Fibroblast of lung (primary cell): Measurements from ENCODE around the gene RAB3GAP1. TPM values are rescaled to one million over a fixed set of nuclear protein-coding genes. Genes with fewer than 3 reads are reported as not detected.
"Not testable (repeated sequence)": the region's sequence is repeated elsewhere in the genome, so short reads cannot be mapped to it uniquely, and the experiment has no call there.

Experiments used
- DNase-seq, 2 donors: peaks; one replicate each; pipeline versions ENCODE4 v3.0.0 to v3.0.0-alpha.2; 2010; ENCODE audit warnings: low read depth in 2 of 2
- H2AFZ ChIP-seq: 2 replicates; pipeline ENCODE4 v1.5.1; 2012; ENCODE audit warnings: low read length, control low read depth, inconsistent platforms
- H3K27ac ChIP-seq: 2 replicates; pipeline ENCODE4 v1.5.1; 2011; ENCODE audit warnings: low read length, control low read depth; ENCODE audit not compliant: insufficient read depth
- H3K27me3 ChIP-seq: 2 replicates; pipeline ENCODE4 v1.5.1; 2011; ENCODE audit warnings: mild to moderate bottlenecking, low read length; ENCODE audit not compliant: control insufficient read depth, insufficient read depth
- H3K36me3 ChIP-seq: 2 replicates; pipeline ENCODE4 v1.5.1; 2011; ENCODE audit warnings: low read length; ENCODE audit not compliant: control insufficient read depth, insufficient read depth
- H3K4me1 ChIP-seq: 2 replicates; pipeline ENCODE4 v1.5.1; 2011; ENCODE audit warnings: low read length; ENCODE audit not compliant: control insufficient read depth, insufficient read depth; ENCODE audit errors: extremely low read depth
- H3K4me2 ChIP-seq: 2 replicates; pipeline ENCODE4 v1.5.1; 2011; ENCODE audit warnings: low read length, control low read depth; ENCODE audit not compliant: insufficient read depth; ENCODE audit errors: extremely low read depth
- H3K4me3 ChIP-seq, 4 experiments: fragments of 200-600 bp in 1 of 4; sonication (generic) in 1 of 4; replicated peaks in 1 of 4; 2 replicates each; pipeline ENCODE4 v1.5.1; 2011 to 2016; ENCODE audit warnings: low read length in 4 of 4, low read depth in 3 of 4, mild to moderate bottlenecking in 3 of 4, control low read depth in 2 of 4, inconsistent platforms in 1 of 4, mixed read lengths in 1 of 4; ENCODE audit not compliant: insufficient read depth in 1 of 4; ENCODE audit errors: control extremely low read depth in 1 of 4
- H3K79me2 ChIP-seq: 2 replicates; pipeline ENCODE4 v1.5.1; 2012; ENCODE audit warnings: mild to moderate bottlenecking, low read length, inconsistent platforms; ENCODE audit not compliant: control insufficient read depth, insufficient read depth
- H3K9ac ChIP-seq: 2 replicates; pipeline ENCODE4 v1.5.1; 2011; ENCODE audit warnings: mild to moderate bottlenecking, low read length, control low read depth; ENCODE audit not compliant: insufficient read depth
- H3K9me3 ChIP-seq: 2 replicates; pipeline ENCODE4 v1.5.1; 2012; ENCODE audit warnings: low read depth, low read length; ENCODE audit not compliant: control insufficient read depth, insufficient read depth
- H4K20me1 ChIP-seq: 2 replicates; pipeline ENCODE4 v1.5.1; 2011; ENCODE audit warnings: low read length; ENCODE audit not compliant: control insufficient read depth, insufficient read depth; ENCODE audit errors: extremely low read depth
- EZH2 ChIP-seq: IDR thresholded peaks from 2 replicates; pipeline ENCODE4 v1.5.1; 2012; ENCODE audit warnings: low read length, control low read depth, mild to moderate bottlenecking; ENCODE audit errors: missing control alignments
- polyA plus RNA-seq, 2 donors: library from polyadenylated mRNA; depleted of rRNA in 1 of 2; stranded (reverse) in 1 of 2; unstranded in 1 of 2; fragments of >200 nt; gene quantifications; 2 replicates each; pipeline ENCODE4 v1.2.1, GENCODE V29; 2011 to 2012; ENCODE audit warnings: missing spikeins in 1 of 2
- total RNA-seq: library from RNA; depleted of rRNA; stranded (reverse); fragments of >200 nt; gene quantifications from 2 replicates; pipeline ENCODE4 v1.2.1, GENCODE V29; 2014
- TF ChIP-seq, protein P1 (sequence below), 2 donors: IDR thresholded peaks in 1 of 2; conservative IDR thresholded peaks in 1 of 2; 1 replicate in 1 of 2; 2 replicates in 1 of 2; pipeline ENCODE4 v1.5.1; 2011 to 2012; ENCODE audit warnings: low read length in 2 of 2, control low read depth in 1 of 2, inconsistent platforms in 1 of 2, low read depth in 1 of 2, mild to moderate bottlenecking in 1 of 2

RAB3GAP1 gene
- total and polyA plus RNA-seq, 2 donors (not counting 1 experiment from before 2014, with no cell fraction given), result 42.4 to 82.6 TPM

DNA sequence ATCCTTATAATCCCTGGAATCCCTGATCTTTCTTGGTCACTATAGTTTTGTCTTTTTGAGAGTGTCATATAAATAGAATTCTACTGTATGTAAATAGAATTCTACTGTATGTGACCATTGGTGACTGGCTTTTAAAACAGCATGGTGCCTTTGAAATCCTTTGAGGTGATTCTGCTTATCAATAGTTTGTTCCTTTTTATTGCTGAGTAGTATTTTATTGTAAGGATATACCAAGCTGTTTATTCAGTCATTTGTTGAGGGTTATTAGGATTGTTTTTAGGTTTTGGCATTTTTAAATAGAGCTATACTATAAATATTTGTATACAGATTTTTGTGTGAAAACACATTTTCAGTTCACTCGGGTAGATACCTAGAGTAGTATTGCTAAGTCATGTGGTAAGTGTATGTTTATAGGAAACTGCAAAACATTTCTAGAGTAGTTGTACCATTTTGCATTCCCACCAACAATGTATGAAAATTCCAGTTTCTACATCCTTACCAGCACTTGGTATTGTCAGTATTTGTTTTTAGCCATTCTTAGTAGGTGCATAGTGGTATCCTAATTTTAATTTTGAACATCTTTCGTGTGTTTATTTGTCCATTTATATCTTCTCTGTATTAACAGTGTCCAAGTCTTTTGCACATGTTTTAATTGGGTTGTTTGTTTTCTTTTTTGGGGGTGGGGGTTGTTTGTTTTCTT is 45.6 kb downstream of the RAB3GAP1 start:
- no peak overlapping the region for H3K9ac ChIP-seq
- H3K9me3 ChIP-seq, result no peaks in the 10 kb centered on the region
- no peaks in the 10 kb centered on the region for H3K79me2 ChIP-seq
- no peaks in the 10 kb centered on the region for H4K20me1 ChIP-seq
- no peak overlapping the region for H3K4me3 ChIP-seq
- H3K27me3 ChIP-seq, result no peaks in the 10 kb centered on the region
- H2AFZ ChIP-seq, result no peak overlapping the region
- no peak for DNase-seq
- peak overlapping the region; percentile 20 for H3K27ac ChIP-seq
- TF ChIP-seq, protein P1, sequence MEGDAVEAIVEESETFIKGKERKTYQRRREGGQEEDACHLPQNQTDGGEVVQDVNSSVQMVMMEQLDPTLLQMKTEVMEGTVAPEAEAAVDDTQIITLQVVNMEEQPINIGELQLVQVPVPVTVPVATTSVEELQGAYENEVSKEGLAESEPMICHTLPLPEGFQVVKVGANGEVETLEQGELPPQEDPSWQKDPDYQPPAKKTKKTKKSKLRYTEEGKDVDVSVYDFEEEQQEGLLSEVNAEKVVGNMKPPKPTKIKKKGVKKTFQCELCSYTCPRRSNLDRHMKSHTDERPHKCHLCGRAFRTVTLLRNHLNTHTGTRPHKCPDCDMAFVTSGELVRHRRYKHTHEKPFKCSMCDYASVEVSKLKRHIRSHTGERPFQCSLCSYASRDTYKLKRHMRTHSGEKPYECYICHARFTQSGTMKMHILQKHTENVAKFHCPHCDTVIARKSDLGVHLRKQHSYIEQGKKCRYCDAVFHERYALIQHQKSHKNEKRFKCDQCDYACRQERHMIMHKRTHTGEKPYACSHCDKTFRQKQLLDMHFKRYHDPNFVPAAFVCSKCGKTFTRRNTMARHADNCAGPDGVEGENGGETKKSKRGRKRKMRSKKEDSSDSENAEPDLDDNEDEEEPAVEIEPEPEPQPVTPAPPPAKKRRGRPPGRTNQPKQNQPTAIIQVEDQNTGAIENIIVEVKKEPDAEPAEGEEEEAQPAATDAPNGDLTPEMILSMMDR (conservative IDR thresholded peaks at IDR 0.05 in 1 of 2, IDR thresholded peaks at IDR 0.05 in 1 of 2; ENCODE audit: low read depth in 1 of 2, low read length in 2 of 2), result no peak
- no peak for TF ChIP-seq EZH2
- H3K36me3 ChIP-seq, result no peaks in the 10 kb centered on the region
- H3K4me2 ChIP-seq, result no peak overlapping the region
- H3K4me1 ChIP-seq, result no peaks in the 10 kb centered on the region

GRCh38 chr2:135099802-135100483 is 47.9 kb downstream of the RAB3GAP1 start:
- no peaks in the 10 kb centered on the region for H3K36me3 ChIP-seq
- H3K4me2 ChIP-seq, result no peak overlapping the region
- no peak overlapping the region for H3K27ac ChIP-seq
- no peak overlapping the region for H3K4me3 ChIP-seq
- H3K9ac ChIP-seq, result no peak overlapping the region
- no peaks in the 10 kb centered on the region for H3K27me3 ChIP-seq
- TF ChIP-seq, protein P1 (conservative IDR thresholded peaks at IDR 0.05 in 1 of 2, IDR thresholded peaks at IDR 0.05 in 1 of 2; ENCODE audit: low read depth in 1 of 2, low read length in 2 of 2), result no peak
- no peak for TF ChIP-seq EZH2
- no peaks in the 10 kb centered on the region for H4K20me1 ChIP-seq
- H3K9me3 ChIP-seq, result no peaks in the 10 kb centered on the region
- no peak for DNase-seq
- no peak overlapping the region for H2AFZ ChIP-seq
- no peaks in the 10 kb centered on the region for H3K4me1 ChIP-seq
- H3K79me2 ChIP-seq, result no peaks in the 10 kb centered on the region

DNA sequence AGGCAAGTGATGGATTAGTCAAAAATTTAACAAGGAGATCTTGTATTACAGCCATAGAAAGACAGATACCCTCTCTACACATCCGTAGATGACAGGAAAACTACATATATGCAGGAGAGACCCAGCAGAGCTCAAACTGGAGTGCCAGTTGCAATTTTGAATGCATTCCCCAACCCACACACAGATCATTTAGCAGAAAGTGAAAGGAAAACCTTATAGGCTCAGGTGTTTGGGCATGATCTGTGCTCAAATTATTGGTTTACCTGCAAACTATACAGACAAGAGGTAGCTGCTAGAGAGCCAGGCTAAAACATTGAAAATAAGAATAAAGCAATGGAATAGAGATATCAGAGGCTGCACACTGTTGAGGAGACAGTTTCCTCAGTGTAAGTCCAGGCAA is 51.8 kb downstream of the RAB3GAP1 start:
- Histone ChIP-seq H2AFZ (no peak overlapping the region), H3K4me1 (no peaks in the 10 kb centered on the region), H3K36me3 (no peaks in the 10 kb centered on the region), H3K4me2 (no peak overlapping the region), H3K79me2 (no peaks in the 10 kb centered on the region), H3K27me3 (no peaks in the 10 kb centered on the region), H3K9ac (no peak overlapping the region), H3K4me3 (no peak overlapping the region), H4K20me1 (no peaks in the 10 kb centered on the region), H3K9me3 (no peaks in the 10 kb centered on the region), H3K27ac (no peak overlapping the region)
- TF ChIP-seq EZH2, result no peak
- TF ChIP-seq, protein P1 (conservative IDR thresholded peaks at IDR 0.05 in 1 of 2, IDR thresholded peaks at IDR 0.05 in 1 of 2; ENCODE audit: low read depth in 1 of 2, low read length in 2 of 2), result no peak
- DNase-seq, result no peak

DNA sequence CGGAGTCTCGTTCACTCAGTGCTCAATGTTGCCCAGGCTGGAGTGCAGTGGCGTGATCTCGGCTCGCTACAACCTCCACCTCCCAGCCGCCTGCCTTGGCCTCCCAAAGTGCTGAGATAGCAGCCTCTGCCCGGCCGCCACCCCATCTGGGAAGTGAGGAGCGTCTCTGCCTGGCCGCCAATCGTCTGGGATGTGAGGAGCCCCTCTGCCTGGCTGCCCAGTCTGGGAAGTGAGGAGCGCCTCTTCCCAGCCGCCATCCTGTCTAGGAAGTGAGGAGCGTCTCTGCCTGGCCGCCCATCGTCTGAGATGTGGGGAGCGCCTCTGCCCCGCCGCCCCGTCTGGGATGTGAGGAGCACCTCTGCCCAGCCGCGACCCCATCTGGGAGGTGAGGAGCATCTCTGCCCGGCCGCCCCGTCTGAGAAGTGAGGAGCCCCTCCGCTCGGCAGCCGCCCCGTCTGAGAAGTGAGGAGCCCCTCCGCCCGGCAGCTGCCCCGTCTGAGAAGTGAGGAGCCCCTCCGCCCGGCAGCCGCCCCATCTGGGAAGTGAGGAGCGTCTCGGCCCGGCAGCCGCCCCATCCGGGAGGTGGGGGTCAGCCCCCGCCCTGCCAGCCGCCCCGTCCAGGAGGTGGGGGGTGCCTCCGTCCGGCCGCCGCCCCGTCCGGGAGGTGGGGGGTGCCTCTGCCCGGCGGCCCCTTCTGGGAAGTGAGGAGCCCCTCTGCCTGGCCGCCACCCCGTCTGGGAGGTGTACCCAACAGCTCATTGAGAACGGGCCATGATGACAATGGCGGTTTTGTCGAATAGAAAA is 53.6 kb downstream of the RAB3GAP1 start:
- not testable (repeated sequence) for H4K20me1 ChIP-seq, H3K9me3 ChIP-seq, H3K27me3 ChIP-seq, H2AFZ ChIP-seq, H3K4me3 ChIP-seq, DNase-seq, H3K4me2 ChIP-seq, H3K79me2 ChIP-seq, H3K27ac ChIP-seq, H3K9ac ChIP-seq, H3K4me1 ChIP-seq, H3K36me3 ChIP-seq
